B cell (primary cell): Measurements from ENCODE around the gene DPP4.

Source experiments
- CTCF ChIP-seq: fragments of 200-600 bp; IDR thresholded peaks from one replicate; pipeline ENCODE4 v1.8.0; 2022; ENCODE audit warnings: antibody characterized with exemption, mild to moderate bottlenecking
- EZH2 ChIP-seq: IDR thresholded peaks from 2 replicates; pipeline ENCODE4 v1.6.1; 2012; ENCODE audit warnings: borderline replicate concordance, low read depth, mild to moderate bottlenecking, moderate library complexity, low read length; ENCODE audit not compliant: insufficient read depth, poor library complexity, severe bottlenecking

GRCh38 chr2:162043132-162043531 lies 30.9 kb downstream of the DPP4 start:
- TF ChIP-seq CTCF: no peak
- no peak for TF ChIP-seq EZH2
